Mesenteric fat pad (tissue), 1 donor: Measurements from ENCODE around the gene RRP9. TPM values are rescaled to one million over a fixed set of nuclear protein-coding genes. Genes with fewer than 3 reads are reported as not detected.

Source experiments
- DNase-seq: peaks from one replicate; pipeline ENCODE4 v3.0.0-alpha.2; 2020; ENCODE audit warnings: low spot score
- total RNA-seq: library from RNA; stranded (reverse); fragmentation: NEBNext Ultra II Directional; extraction: Animal tissue kit (Norgen Biotek cat#: 25700); gene quantifications from one replicate; pipeline ENCODE4 v1.2.1, GENCODE V29; 2021
- donor health status: DM: yes; HTN: yes; CAD: no.

Gene RRP9
- total RNA-seq, 1 donor from 2014 or later, result 29.0 TPM

DNA sequence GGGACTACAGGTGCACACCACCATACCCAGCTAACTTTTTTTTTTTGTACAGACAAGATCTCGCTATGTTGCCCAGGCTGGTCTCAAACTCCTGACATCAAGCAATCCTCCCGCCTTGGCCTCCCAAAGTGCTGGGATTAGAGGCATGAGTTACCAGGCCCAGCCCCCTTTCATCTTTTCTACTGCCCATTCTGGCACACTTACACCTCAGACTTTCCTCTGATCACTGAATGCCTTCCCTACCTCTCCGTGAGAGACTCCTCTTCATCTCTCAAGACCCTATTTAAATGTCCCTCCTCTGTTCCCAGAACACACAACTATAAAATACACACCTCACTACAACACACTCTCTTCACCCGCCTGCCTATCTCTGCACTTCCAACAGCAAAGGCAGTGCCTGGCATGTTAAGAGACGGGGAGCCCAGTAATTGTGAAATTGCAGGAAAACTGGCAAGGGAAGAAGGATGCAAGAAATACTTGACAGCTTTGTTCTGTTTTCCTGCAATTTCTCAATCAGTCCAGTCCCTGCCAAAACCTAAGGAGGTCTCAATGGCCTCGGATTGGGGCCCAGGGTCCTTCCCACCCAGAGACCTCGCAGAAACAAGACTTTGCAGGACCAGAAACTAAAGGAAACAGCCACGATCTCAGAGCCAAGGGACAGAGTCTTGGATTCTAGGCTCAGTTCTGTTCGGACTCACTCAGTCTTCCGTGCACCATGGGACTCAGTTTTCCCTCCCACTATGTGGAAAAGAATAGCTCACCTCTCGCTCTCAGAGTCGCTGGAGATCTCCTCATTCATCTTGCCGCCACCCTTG is 849 bp downstream of the RRP9 start:
- DNase-seq, result peak; percentile 53

DNA sequence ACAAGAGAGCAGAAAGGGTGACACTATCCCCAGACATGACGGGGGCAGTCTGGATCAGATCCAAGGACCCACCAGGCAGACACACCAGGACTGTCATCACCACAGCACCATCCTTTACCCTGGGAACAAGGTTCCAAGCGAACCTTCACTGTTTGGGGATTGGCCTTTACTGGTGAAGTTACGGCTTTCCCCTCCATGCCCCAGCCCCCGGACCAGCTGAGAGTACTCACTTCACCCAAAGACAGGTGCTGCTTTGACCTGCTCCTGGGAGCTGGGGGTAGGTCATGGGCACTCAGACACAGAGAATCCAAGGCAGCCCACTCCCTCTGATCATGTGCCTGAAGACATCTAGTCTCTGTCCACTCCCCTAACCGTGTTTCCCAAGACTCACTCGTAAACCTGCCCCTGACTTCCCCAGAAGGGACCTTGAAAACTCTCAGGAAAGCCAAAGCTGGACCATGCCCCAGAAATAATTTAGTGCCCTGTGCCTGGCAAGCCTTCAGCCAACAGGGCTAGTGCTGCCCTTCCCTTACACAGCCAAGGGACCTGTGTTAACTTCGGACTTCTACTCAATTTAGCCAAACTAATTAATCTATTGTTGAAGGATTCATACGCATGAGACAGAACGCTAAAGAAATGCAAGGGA is 2.8 kb downstream of the RRP9 start:
- peak; percentile 55 for DNase-seq

GRCh38 chr3:51937611-51938450 is 3.9 kb downstream of the RRP9 start:
- DNase-seq, result peak; percentile 85

- peak; percentile 80 for DNase-seq
These were observed 4.7 kb downstream of the RRP9 start for GRCh38 chr3:51937014-51937413.

DNA sequence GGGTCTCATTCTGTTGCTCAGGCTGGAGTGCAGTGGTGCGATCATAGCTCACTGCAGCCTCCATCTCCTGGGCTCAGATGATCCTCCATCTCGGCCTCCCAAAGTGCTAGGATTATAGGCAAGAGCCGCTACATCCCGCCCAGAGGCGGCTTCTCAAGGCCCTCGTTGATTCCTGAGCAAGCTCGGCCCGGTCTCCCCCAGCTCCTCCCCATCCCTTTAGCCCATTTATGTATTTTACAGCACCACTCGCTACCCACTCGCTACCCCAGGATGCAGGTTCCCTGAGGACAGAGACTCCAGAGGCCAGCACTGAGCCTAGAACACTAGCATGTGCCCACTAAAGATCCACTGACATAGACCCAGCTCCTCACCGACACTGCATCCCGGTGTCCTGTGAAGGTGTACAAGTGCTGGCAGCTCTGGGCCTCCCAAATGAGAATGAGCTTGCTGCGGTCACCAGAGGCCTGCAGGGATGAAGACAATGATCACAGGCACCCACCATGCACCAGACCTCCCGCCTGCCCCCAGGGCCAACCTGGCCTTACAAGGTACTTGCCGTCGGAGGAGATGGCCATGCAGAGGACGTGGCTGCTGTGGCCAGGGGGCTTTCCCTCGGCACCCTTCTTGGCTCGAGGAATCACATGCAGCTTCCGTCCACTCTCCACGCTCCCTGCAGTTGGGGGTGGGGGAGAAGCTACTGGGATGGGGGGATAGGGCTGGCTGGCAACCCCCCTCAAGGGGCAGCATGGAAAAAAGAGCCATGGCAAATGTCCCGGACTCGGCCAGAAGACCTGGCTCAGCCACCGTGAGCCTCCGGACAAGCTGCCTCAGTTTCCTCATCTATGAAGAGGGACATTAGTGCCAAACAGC is 5.6 kb downstream of the RRP9 start:
- DNase-seq, result peak; percentile 82

GRCh38 chr3:51934991-51935885 is 6.5 kb downstream of the RRP9 start:
- DNase-seq, result peak; percentile 75

GRCh38 chr3:51934139-51934850 is 7.4 kb downstream of the RRP9 start:
- DNase-seq, result peak; percentile 59

DNA sequence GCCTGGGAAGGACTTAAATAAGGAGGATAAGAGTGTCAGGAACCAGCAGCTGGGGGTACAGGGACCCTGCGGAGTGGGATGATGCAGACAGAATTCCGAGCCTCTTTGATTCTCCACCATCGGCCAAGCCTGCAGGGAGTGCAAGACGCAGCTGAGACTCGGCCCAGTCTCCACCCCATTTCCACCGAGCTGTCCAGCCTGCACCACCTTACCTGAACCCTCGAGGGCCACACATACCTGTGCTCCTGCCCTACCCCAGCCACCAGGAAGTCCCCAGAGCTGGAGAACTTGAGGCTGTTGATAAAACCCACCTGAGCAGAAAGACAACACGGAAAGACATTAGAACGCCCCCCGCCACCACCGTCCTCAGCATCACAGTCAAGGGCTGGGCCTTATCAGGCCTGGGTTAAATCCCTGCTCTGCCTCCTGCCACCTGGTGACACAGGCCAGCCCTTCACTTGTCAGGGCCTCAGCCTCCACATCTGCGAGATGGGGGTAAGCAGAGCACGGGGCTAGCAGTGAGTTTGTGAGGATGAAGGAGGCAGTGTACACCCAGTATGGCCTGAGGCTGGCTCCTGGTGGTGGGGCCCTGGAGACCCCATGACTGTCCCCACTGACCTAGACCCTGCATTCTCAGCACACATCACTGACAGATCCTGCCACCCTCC is 8.1 kb downstream of the RRP9 start:
- DNase-seq, result peak; percentile 73

- peak; percentile 79 for DNase-seq
These were observed 9.0 kb downstream of the RRP9 start for GRCh38 chr3:51932471-51933370.

GRCh38 chr3:51931756-51932155 is 9.9 kb downstream of the RRP9 start:
- DNase-seq, result peak; percentile 16

DNA sequence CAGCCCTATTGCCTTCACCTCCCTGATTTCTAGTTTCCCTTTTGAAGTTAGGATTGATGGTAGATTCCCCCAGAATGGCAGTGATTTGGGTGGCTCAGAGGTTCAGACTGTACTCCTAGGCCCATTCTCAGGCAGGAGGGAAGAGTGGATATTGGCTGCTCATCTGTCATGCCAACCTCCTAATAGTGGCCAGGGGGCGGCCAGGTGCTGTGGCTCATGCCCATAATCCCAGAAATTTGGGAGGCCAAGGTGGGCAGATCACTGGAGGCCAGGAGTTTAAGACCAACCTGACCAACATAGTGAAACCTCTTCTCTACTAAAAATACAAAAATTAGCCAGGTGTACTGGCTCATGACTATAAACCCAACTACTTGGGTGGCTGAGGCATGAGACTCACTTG is 11.3 kb downstream of the RRP9 start:
- peak; percentile 55 for DNase-seq

GRCh38 chr3:51929420-51930003 is 12.2 kb downstream of the RRP9 start:
- peak; percentile 41 for DNase-seq

GRCh38 chr3:51928981-51929380 is 12.7 kb downstream of the RRP9 start:
- peak; percentile 24 for DNase-seq

GRCh38 chr3:51928438-51928837 is 13.3 kb downstream of the RRP9 start:
- DNase-seq, result peak; percentile 76

GRCh38 chr3:51927061-51927977 is 14.4 kb downstream of the RRP9 start:
- peak; percentile 49 for DNase-seq

GRCh38 chr3:51921081-51921578 is 20.6 kb downstream of the RRP9 start:
- peak; percentile 53 for DNase-seq
